Gastroesophageal sphincter (tissue), 3 donors: ENCODE data around the gene S1PR5.

Source experiments
- EP300 ChIP-seq: sonication (generic); formaldehyde crosslinking; IDR thresholded peaks from one replicate; pipeline ENCODE4 v1.6.1; 2017; ENCODE audit warnings: antibody characterized with exemption, mild to moderate bottlenecking
- POLR2A ChIP-seq, 2 donors: fragments of 450-650 bp; IDR thresholded peaks; one replicate each; pipeline ENCODE4 v1.6.1; 2017; ENCODE audit warnings: antibody characterized with exemption in 2 of 2, mild to moderate bottlenecking in 2 of 2, moderate library complexity in 1 of 2
- POLR2AphosphoS5 ChIP-seq: sonication (generic); formaldehyde crosslinking; IDR thresholded peaks from one replicate; pipeline ENCODE4 v1.6.1; 2017; ENCODE audit warnings: antibody characterized with exemption
- TF ChIP-seq, protein P1 (sequence below), 4 experiments: fragments of 200-600 bp in 2 of 4; fragments of 450-650 bp in 2 of 4; sonication (generic) in 1 of 4; IDR thresholded peaks; one replicate each; pipeline ENCODE4 v1.5.1; 2017 to 2019; ENCODE audit warnings: antibody characterized with exemption in 4 of 4, mild to moderate bottlenecking in 2 of 4, moderate library complexity in 2 of 4

DNA sequence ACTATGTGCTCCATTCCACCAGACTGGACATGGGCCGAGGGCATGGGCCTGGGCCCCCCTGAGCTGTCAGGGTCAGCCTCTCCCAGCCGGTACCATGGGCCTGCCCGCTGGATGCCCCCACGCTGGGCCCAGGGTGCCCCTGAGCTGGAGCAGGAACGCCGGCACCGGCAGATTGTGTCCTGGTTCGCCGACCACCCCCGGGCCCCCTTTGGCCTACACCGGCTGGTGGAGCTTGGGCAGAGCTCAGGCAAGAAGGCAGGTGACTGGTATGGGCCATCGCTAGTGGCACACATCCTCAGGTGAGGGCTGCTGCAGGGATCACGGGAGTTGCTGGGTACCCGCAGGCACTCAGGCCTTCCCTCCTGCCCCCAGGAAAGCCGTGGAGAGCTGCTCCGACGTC lies 29.6 kb upstream of the S1PR5 start:
- TF ChIP-seq, protein P1, sequence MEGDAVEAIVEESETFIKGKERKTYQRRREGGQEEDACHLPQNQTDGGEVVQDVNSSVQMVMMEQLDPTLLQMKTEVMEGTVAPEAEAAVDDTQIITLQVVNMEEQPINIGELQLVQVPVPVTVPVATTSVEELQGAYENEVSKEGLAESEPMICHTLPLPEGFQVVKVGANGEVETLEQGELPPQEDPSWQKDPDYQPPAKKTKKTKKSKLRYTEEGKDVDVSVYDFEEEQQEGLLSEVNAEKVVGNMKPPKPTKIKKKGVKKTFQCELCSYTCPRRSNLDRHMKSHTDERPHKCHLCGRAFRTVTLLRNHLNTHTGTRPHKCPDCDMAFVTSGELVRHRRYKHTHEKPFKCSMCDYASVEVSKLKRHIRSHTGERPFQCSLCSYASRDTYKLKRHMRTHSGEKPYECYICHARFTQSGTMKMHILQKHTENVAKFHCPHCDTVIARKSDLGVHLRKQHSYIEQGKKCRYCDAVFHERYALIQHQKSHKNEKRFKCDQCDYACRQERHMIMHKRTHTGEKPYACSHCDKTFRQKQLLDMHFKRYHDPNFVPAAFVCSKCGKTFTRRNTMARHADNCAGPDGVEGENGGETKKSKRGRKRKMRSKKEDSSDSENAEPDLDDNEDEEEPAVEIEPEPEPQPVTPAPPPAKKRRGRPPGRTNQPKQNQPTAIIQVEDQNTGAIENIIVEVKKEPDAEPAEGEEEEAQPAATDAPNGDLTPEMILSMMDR (IDR thresholded peaks at IDR 0.05) = no peak
- TF ChIP-seq POLR2AphosphoS5 = no peak
- TF ChIP-seq POLR2A (IDR thresholded peaks at IDR 0.05) = no peak
- TF ChIP-seq EP300 = no peak
